ENCODE measurements around the gene TRAK2. TPM values are rescaled to one million over a fixed set of nuclear protein-coding genes. Genes with fewer than 3 reads are reported as not detected.

TRAK2 gene
- total RNA-seq, 2 donors from 2014 or later, result 14.8 to 15.2 TPM

GRCh38 chr2:201447086-201447485 lies 4.2 kb downstream of the TRAK2 start:
- Histone ChIP-seq H3K9ac (ENCODE audit: extremely low read depth, low read length, poor library complexity, severe bottlenecking) (no peak overlapping the region), H3K27me3 (ENCODE audit: control insufficient read depth, insufficient read depth, low read length, poor library complexity, severe bottlenecking) (no peaks in the 10 kb centered on the region), H3K4me1 (ENCODE audit: control insufficient read depth, insufficient read depth, low read length) (peaks cover 7% of the 10 kb centered on the region), H3K27ac (ENCODE audit: low read depth, low read length) (no peak overlapping the region), H3K9me3 (ENCODE audit: control insufficient read depth, low read length) (no peaks in the 10 kb centered on the region), H3K4me3 (ENCODE audit: low read length) (no peak overlapping the region), H3K36me3 (ENCODE audit: control insufficient read depth, insufficient read depth, low read length) (no peaks in the 10 kb centered on the region)
- Mint-ChIP-seq H3K4me1 (peaks cover 40% of the 10 kb centered on the region), H3K36me3 (ENCODE audit: low read depth) (no peaks in the 10 kb centered on the region), H3K27me3 (ENCODE audit: insufficient read depth) (no peaks in the 10 kb centered on the region), H3K4me3 (no peak overlapping the region), H3K9me3 (no peaks in the 10 kb centered on the region), H3K27ac (no peak overlapping the region)
- 92 to 100% methylated on average over 1 of the region's 1 CpG for WGBS, 2 experiments (ENCODE audit: insufficient coverage in 1 of 2, insufficient read length in 1 of 2)
- no peak for DNase-seq
- TF ChIP-seq CTCF (conservative IDR thresholded peaks at IDR 0.05), result no peak

GRCh38 chr2:201444746-201445465 lies 6.4 kb downstream of the TRAK2 start:
- no peaks in the 10 kb centered on the region for H3K27me3 ChIP-seq (ENCODE audit: control insufficient read depth, insufficient read depth, low read length, poor library complexity, severe bottlenecking)
- no peak overlapping the region for H3K4me3 ChIP-seq (ENCODE audit: low read length)
- 100% methylated on average over 3 of the region's 3 CpGs; no CpG with 5 or more reads in 1 of the 2 experiments for WGBS, 2 experiments (ENCODE audit: insufficient coverage in 1 of 2, insufficient read length in 1 of 2)
- Mint-ChIP-seq H3K36me3 (ENCODE audit: low read depth) (no peaks in the 10 kb centered on the region), H3K9me3 (no peaks in the 10 kb centered on the region), H3K27me3 (ENCODE audit: insufficient read depth) (no peaks in the 10 kb centered on the region), H3K27ac (no peak overlapping the region), H3K4me3 (no peak overlapping the region), H3K4me1 (peaks cover 46% of the 10 kb centered on the region)
- no peak for TF ChIP-seq CTCF (conservative IDR thresholded peaks at IDR 0.05)
- H3K27ac ChIP-seq (ENCODE audit: low read depth, low read length), result no peak overlapping the region
- no peaks in the 10 kb centered on the region for H3K9me3 ChIP-seq (ENCODE audit: control insufficient read depth, low read length)
- peaks cover 9% of the 10 kb centered on the region for H3K4me1 ChIP-seq (ENCODE audit: control insufficient read depth, insufficient read depth, low read length)
- no peak for DNase-seq
- no peak overlapping the region for H3K9ac ChIP-seq (ENCODE audit: extremely low read depth, low read length, poor library complexity, severe bottlenecking)
- H3K36me3 ChIP-seq (ENCODE audit: control insufficient read depth, insufficient read depth, low read length), result no peaks in the 10 kb centered on the region

GRCh38 chr2:201441409-201441808 lies 9.8 kb downstream of the TRAK2 start:
- H3K27me3 Mint-ChIP-seq (ENCODE audit: insufficient read depth), result no peaks in the 10 kb centered on the region
- no peak overlapping the region for H3K4me3 Mint-ChIP-seq
- H3K9ac ChIP-seq (ENCODE audit: extremely low read depth, low read length, poor library complexity, severe bottlenecking), result no peak overlapping the region
- peaks cover 27% of the 10 kb centered on the region for H3K4me1 Mint-ChIP-seq
- no peak for TF ChIP-seq CTCF (conservative IDR thresholded peaks at IDR 0.05)
- no peak overlapping the region for H3K27ac ChIP-seq (ENCODE audit: low read depth, low read length)
- WGBS, 2 experiments (ENCODE audit: insufficient coverage in 1 of 2, insufficient read length in 1 of 2), result 94% methylated on average over 7 of the region's 7 CpGs
- H3K4me3 ChIP-seq (ENCODE audit: low read length), result no peak overlapping the region
- no peaks in the 10 kb centered on the region for H3K36me3 ChIP-seq (ENCODE audit: control insufficient read depth, insufficient read depth, low read length)
- H3K4me1 ChIP-seq (ENCODE audit: control insufficient read depth, insufficient read depth, low read length), result peaks cover 4% of the 10 kb centered on the region
- no peaks in the 10 kb centered on the region for H3K36me3 Mint-ChIP-seq (ENCODE audit: low read depth)
- H3K27me3 ChIP-seq (ENCODE audit: control insufficient read depth, insufficient read depth, low read length, poor library complexity, severe bottlenecking), result no peaks in the 10 kb centered on the region
- no peaks in the 10 kb centered on the region for H3K9me3 Mint-ChIP-seq
- no peak for DNase-seq
- no peak overlapping the region for H3K27ac Mint-ChIP-seq
- no peaks in the 10 kb centered on the region for H3K9me3 ChIP-seq (ENCODE audit: control insufficient read depth, low read length)
